ELR (cell line): ENCODE measurements around the gene C10orf105.

ENCODE experiments used
- DNase-seq: peaks from one replicate; pipeline ENCODE4 v3.0.0-alpha.2; 2015; ENCODE audit warnings: low read depth

The C10orf105 gene

GRCh38 chr10:71751515-71752224, 32.1 kb upstream of the C10orf105 start:
- DNase-seq, result no peak

- no peak for DNase-seq
These were observed 31.4 kb upstream of the C10orf105 start for GRCh38 chr10:71750986-71751385.

GRCh38 chr10:71750124-71750841, 30.7 kb upstream of the C10orf105 start:
- no peak for DNase-seq

- DNase-seq, result no peak
These were observed 29.8 kb upstream of the C10orf105 start for GRCh38 chr10:71749396-71749795.

GRCh38 chr10:71748671-71749191, 29.2 kb upstream of the C10orf105 start:
- DNase-seq, result no peak

GRCh38 chr10:71747551-71748523, 28.3 kb upstream of the C10orf105 start:
- DNase-seq, result no peak

- no peak for DNase-seq
These were observed 27.5 kb upstream of the C10orf105 start for GRCh38 chr10:71747039-71747531.

- DNase-seq, result no peak
These were observed 26.9 kb upstream of the C10orf105 start for GRCh38 chr10:71746344-71747037.

- no peak for DNase-seq
These were observed 26.2 kb upstream of the C10orf105 start for GRCh38 chr10:71745664-71746250.

- DNase-seq, result no peak
These were observed 25.5 kb upstream of the C10orf105 start for GRCh38 chr10:71744897-71745663.

- no peak for DNase-seq
These were observed 24.3 kb upstream of the C10orf105 start for GRCh38 chr10:71743866-71744265.

GRCh38 chr10:71743089-71743838, 23.7 kb upstream of the C10orf105 start:
- DNase-seq, result no peak

GRCh38 chr10:71742301-71743088, 22.9 kb upstream of the C10orf105 start:
- DNase-seq, result no peak

- DNase-seq, result no peak
These were observed 22.1 kb upstream of the C10orf105 start for GRCh38 chr10:71741671-71742070.

GRCh38 chr10:71741029-71741428, 21.5 kb upstream of the C10orf105 start:
- no peak for DNase-seq

- DNase-seq, result peak; percentile 60
These were observed 20.6 kb upstream of the C10orf105 start for GRCh38 chr10:71740069-71740653.

GRCh38 chr10:71739358-71739900, 19.9 kb upstream of the C10orf105 start:
- no peak for DNase-seq

- DNase-seq, result no peak
These were observed 18.2 kb upstream of the C10orf105 start for GRCh38 chr10:71737834-71738197.
